Sciatic nerve (tissue), 2 donors: ENCODE results near the gene KISS1. TPM values are rescaled to one million over a fixed set of nuclear protein-coding genes. Genes with fewer than 3 reads are reported as not detected.
A peak's percentile ranks its signal among the peaks of the same experiment; 100 is the strongest.
"Not testable (repeated sequence)": the region's sequence is repeated elsewhere in the genome, so short reads cannot be mapped to it uniquely, and the experiment has no call there.

Experiments
- ATAC-seq: fragments of 200-7000 bp; cut with Tn5 transposase; one replicate; pipeline ENCODE4 v1.9.1; 2020; ENCODE audit warnings: mild to moderate bottlenecking, moderate library complexity
- DNase-seq: peaks from one replicate; pipeline ENCODE4 v3.0.0-alpha.2; 2020; ENCODE audit warnings: low spot score
- intact Hi-C: fragments of 100-400 bp; cut with DNase I; formaldehyde crosslinking; loops from one replicate; pipeline ENCODE4 v1.14.2; 2022
- total RNA-seq: library from RNA; stranded (reverse); fragmentation: NEBNext Ultra II Directional; extraction: Animal tissue kit (Norgen Biotek cat#: 25700); gene quantifications from one replicate; pipeline ENCODE4 v1.2.1, GENCODE V29; 2021
- donor health status: DM: no; HTN: no; CAD: no.
- donor health status: DM: no; HTN: no; CAD: no.

KISS1 gene, protein sequence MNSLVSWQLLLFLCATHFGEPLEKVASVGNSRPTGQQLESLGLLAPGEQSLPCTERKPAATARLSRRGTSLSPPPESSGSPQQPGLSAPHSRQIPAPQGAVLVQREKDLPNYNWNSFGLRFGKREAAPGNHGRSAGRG
- not detected for total RNA-seq

DNA sequence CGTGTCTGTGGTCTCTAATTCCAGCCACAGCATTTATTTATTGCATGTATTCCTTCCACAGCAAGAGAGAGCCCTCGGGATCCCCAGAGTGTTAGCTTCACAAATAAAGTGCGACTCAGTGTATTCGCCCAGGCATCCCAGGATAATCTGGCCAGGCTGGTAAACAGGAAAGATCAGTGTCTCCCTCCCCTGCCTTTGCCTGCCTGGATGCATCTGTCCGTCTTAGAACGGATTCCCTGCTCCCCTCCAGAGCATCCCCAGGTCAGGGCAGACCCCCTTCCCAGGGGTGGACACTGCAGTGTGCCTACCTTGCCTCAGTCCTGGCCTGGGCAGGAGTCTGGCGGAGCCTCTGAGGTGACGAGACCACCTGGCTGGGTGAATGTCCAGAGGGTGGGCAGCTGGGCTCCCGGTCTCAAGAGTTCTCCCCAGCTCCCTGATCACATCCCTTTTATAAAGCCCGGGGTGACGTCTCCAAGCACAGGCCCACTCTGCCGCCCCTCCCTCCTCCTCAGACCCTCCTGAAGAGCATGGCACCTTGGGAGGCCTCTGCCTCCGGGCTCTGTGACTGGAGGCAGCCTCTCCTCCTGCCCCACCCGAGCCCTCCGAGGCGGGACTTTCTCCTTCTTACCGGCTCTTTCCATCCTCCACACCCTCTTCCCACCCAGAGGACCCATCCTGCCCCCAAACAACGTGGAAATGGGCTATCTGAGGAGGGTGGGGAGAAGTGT, at the start of gene KISS1:
Gene KISS1, minus strand, starts transcription at position 424 of the 728 bp plus-strand sequence. CDS start 3,615 bp downstream, outside the sequence.
- DNase-seq (peak; percentile 47), ATAC-seq (no peak)
- intact Hi-C loops, result no loop called here

DNA sequence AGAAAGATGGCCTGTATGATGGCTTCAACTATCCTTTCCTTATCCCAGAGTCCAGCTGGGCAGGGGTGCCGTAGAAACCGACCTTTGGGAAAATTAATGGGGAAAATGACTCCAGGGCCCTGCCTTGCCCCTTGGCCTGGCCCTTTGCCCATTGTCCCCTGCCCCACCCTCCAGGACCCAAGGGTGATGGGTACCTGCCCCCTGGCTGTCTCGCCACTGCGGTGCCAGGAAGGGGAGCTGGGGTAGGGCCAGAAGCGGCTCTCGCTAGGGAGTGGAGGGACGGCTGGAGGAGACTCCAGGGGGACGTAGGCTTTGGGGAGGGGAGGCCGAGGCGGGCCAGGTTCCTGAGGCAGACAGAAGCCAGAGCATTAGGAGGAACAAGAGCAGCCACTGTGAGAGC, 46.6 kb upstream of the KISS1 start:
- intact Hi-C loops, result no loop called here
- DNase-seq, result no peak
- ATAC-seq, result no peak

DNA sequence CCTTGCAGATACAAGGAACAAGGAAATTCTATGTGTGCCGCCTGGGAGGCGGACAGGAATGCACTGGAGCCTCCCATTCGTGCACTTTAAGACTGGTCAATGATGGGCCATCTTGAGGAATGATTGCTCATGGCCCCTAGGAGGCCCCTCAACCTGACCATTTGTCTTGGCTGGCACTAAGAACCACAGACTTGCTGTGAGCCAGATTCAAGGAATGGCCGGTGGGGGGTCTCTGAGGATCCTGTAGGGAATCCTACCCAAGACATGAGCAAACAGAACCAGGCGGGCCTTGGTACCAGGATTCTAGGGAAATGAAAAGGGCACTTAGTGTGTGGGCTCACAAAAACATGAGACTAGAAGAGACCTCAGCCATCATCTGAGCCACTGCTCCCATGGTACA, 45.6 kb upstream of the KISS1 start:
- ATAC-seq, result no peak
- DNase-seq, result no peak
- intact Hi-C loops, result no loop called here

DNA sequence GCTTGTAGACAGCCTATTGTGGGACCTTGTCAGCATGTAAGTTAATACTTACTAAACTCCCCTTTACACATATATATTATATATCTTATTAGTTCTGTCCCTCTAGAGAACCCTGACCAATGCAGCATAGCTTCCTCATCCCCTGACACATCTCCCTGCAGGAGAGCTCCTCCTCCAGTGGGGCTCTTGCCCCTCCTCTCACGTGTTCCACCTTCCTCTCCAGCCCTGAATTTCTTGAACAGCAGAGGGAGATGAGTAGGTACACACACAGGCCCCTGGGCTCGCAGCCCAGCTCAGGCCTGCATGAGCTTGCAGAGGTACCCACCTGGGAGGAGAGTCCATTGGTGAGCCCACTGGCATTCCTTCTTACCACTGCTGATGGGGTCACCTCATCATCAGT, 44.8 kb upstream of the KISS1 start:
- no peak for DNase-seq
- no peak for ATAC-seq
- intact Hi-C loops, result no loop called here

DNA sequence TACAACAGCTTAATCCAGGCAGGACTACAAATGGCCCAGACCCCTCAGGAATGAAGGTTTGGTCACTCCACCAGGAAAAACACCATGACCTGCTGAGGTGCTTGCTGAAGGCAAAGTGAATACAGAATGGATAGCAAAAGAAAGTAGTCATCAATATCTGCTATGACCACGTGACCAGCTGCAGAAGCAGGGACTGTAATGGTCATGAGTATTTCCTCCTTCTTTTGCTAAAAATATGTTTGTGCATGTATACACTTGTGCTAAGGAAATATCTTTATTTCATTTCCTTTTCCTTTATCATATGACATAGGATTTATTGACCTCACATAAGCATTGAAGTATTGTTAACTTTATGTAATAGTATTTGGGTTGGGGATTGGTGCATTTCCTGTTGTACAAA, 43.9 kb upstream of the KISS1 start:
- no peak for ATAC-seq
- DNase-seq, result no peak
- intact Hi-C loops, result no loop called here

DNA sequence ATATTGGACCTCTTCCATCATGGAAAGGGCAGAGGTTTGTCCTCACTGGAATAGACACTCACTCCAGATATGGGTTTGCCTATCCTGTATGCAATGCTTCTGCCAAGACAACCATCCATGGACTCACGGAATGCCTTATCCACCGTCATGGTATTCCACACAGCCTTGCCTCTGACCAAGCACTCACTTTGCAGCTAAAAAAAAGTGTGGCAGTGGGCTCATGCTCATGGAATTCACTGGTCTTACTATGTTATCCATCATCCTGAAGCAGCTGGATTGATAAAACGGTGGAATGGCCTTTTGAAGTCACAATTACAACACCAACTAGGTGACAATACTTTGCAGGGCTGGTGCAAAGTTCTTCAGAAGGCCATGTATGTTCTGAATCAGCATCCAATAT, 43.1 kb upstream of the KISS1 start:
- DNase-seq, ATAC-seq, intact Hi-C loops: not testable (repeated sequence)

DNA sequence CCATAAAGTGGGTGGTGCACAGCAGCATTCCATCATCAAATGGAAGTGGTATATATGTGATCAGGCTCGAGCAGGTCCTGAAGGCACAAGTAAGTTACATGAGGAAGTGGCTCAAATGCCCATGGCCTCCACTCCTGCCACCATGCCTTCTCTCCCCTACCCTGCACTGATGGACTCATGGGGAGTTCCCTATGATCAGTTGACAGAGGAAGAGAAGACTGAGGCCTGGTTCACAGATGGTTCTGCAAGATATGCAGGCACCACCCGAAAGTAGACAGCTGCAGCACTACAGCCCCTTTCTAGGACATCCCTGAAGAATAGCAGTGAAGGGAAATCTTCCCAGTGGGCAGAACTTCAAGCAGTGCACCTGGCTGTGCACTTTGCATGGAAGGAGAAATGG, 42.2 kb upstream of the KISS1 start:
- intact Hi-C loops, ATAC-seq, DNase-seq: not testable (repeated sequence)

DNA sequence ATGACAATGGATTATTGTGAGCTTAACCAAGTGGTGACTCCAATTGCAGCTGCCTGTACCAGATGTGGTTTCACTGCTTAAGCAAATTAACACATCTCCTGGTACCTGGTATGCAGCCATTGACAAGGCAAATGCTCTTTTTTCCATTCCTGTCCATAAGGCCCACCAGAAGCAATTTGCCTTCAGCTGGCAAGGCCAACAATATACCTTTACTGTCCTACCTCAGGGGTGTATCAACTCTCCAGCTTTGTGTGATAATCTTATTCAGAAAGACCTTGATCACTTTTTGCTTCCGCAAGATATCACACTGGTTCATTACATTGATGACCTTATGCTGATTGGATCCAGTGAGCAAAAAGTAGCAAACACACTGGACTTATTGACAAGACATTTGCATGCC, 41.2 kb upstream of the KISS1 start:
- intact Hi-C loops, DNase-seq, ATAC-seq: not testable (repeated sequence)

DNA sequence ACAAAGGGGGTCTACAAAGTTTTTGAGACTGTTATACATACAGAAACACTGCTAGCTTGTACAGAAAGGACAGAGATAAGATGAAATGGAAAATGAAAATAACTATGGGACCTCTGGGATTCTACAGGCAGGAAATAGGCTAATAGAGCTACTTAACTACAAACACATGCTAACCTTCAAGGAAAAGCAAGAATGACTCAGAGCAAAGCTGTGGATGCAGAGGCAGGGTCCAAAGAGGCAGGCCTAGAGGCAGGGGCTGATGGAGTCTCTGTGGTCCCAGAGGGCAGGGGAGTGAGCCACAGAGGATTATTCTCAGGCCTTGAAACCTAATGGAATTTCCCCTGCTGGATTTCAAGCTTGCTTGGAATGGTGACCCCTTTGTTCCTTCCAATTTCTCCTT, 36.2 kb upstream of the KISS1 start:
- ATAC-seq (peak; percentile 61), DNase-seq (no peak)
- intact Hi-C loops, result no loop called here

DNA sequence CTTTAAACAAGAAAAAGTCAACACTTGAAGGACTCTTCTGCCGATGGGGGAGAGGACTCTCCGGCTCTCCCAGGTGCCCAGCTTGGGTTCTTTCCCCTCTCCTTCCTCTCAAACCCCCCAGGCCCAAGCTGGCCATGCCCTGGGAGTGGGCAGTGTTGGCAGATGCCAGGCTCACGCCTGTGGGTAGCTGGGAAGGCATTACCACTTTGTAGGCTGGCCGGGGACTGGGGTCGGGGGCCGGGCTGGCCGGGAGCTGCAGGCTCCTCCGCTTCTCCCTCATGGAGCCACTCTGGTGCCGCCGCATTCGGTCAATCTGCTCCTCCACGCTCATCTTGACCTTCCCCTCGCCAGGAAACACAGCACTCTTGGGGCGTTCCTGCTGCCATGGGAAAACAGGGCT, 33.9 kb upstream of the KISS1 start:
- intact Hi-C loops, result no loop called here
- no peak for ATAC-seq
- DNase-seq, result no peak

DNA sequence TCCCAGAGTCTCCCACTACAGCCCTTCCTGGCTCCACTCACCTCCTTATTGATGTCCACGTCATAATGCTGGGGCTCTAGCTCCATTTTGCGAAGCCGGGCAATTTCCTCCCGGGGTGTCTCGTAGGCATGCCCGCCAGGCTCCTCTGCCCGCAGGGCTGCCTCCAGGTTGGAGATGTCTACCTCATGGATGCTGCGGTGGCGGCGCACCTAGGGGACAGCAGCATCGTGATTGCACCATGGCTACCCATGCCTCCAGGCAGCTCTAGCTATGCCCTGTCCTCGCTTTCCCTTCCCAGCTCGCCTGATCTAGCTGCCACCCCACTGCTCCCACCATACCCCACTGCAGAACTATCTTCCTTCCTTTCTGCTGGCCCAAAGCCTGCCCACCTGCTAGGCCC, 32.6 kb upstream of the KISS1 start:
- DNase-seq (no peak), ATAC-seq (no peak)
- intact Hi-C loops, result no loop called here

DNA sequence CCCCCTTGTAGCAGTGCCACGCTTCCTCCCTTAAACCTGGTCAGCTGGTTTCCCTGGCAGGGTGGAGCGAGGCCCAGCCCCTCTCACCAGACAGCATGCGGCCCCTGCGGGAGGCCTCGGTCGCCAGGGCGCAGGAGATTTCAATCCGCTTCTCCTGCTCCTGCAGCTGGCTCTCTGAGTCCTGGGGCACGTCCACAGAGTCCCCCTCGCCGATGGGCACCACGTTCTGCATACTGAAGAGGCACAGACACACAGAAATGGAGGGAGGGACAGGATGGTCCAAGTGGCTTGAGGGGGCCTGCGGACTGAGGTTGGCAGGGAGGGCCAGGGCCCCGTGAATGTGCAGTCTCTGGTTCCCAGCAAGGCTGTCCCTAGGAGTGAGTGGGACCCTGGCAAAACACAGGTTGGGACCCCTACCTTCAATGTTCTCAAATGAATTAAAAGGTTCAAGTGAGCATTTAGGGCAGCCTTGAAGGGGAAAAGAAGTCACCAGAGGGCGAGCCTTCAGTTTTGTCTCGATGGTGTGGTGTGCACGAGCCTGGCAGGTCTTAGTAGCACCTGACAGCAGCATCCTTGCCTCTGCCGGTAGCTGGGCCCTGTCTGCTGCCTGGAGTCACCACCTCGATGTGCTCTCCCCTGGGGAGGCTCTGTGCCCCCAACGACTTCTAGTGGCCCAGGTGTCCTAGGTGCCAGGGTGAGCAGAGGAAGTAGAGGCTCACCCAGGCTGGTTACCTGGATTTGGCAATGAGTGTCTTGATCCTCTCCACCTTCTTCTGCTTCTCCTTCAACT, 31.9 kb upstream of the KISS1 start:
- intact Hi-C loops, result no loop called here
- no peak for DNase-seq
- ATAC-seq, result no peak

DNA sequence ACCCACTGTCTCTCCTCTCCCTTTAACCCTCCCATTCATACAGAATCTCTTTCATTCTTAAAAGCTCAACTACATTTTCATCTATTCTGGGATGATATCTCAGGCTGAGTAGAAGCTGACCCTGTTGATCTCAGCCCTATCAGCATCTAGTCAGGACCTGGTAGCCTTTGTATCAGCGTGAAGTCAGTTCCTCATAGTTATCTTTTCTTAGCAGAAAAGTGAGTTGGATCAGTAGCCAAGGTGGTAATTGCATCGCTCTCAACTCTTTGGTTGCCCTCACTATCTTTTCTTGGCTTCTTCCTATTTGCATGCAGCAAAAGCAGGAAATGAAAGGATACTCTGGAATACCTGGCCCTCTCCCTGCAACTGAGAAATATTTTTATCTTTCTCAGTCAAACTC, 31.1 kb upstream of the KISS1 start:
- intact Hi-C loops, result no loop called here
- ATAC-seq (no peak), DNase-seq (no peak)

DNA sequence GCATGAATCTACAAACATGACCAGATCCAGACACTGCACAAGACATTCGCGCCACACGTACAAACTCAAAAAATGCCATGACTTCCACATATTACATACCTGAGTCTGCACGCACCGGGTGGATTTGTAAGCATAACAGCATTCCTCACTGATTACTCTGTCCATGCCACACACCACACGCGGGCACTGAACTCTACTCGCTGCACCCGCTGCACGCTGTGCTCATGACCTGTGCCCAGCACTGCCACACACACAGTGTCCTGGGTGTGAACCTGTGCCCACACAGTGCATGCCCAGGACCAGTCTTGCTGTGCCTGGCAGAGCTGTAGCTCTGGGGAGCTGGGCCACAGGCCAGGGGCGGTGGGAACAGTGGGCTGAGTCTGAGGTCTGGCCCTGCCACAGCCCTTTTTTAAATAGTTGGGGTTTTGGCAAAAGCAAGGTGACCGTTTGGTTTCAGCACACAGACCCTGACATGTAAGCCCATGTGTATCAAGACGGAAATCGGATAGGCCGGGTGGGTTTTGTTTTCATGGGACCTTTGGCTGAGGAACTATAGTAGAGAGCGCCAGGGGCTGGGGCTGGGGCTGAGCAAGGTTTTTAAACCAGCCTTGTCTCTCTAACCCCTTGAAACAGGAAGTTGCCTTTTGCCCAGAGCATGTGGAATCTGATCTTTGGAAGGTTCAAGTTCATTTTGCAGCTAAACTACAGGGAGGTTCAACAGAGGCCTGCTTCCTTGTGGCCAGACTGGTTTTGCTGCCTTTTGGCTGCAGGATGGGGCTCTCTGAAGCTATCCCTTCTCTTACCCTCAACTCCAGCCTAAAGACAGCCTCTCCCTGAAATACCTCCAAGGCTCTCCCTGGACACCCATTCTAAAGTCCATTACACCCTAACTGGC, 29.8 kb upstream of the KISS1 start:
- DNase-seq (no peak), ATAC-seq (peak; percentile 45)
- intact Hi-C loops, result no loop called here

DNA sequence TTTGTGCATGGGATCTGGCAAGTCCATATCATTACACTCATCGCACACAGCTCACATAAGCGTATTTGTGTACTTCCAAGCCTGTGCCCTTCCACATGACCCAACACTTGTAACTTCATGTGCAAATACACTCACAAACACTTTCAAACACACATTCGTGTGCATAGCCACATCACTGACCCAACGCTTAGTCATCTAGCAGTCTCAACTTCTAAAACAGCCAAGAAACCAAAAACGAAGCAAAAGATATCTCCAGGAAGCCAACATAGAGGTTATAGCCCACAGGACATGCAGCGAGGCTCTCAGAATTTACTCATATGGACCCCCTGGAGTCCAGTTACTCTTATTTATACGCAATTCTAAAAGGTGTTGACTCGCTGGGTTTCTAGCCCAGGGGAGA, 28.4 kb upstream of the KISS1 start:
- intact Hi-C loops, result no loop called here
- DNase-seq (no peak), ATAC-seq (no peak)

DNA sequence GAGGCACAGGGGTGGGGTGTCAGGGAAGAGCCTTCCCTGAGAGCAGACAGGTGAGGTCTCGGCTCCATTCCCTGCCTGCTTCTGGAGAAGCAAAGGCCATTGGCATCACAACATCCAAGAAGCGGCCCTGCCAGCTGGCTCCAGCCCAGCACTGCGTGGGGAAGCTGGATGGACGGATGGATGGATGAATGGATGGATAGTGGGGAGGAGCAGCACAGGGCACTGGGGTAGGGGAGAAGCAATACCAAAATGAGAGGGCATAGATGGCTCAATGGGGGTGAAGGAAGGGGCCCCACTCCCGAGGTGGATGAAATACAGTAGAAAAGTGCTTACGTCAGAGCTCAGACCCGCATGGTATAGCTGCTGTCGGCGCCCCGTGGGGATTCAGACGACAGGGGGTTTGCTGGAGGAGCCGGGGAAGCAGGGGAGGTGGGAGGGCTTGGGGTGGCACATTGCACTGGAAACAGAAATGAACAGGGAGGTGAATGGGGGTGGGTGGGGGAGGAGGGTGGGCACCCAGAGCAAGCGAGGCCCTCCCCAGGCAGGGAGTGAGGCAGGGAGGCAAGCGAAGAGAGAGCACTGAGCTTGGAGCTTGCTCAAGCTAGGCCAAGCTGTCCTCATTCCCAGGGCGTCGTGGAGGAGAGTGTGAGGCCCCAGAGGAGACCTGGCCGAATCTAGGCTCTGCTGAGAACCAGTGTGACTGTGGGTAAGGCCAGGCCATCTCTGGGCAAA, 27.0 kb upstream of the KISS1 start:
- ATAC-seq (no peak), DNase-seq (no peak)
- intact Hi-C loops, result no loop called here

DNA sequence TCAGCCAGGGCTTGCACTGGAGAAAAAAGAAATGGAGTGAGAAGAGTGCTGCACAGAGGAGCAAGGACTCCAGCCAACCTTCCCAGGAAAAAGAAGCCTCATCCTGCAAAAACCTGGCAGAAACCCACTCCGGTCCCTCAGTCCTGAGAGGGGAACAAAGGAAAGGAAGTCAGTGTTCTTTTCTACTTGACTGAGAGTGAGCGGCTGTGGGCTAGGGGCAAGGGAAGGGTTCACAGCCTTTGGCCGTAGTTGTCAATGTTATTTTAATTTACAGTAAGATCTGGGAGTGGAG, 26.4 kb upstream of the KISS1 start:
- ATAC-seq, result no peak
- DNase-seq, result no peak
- intact Hi-C loops, result no loop called here

DNA sequence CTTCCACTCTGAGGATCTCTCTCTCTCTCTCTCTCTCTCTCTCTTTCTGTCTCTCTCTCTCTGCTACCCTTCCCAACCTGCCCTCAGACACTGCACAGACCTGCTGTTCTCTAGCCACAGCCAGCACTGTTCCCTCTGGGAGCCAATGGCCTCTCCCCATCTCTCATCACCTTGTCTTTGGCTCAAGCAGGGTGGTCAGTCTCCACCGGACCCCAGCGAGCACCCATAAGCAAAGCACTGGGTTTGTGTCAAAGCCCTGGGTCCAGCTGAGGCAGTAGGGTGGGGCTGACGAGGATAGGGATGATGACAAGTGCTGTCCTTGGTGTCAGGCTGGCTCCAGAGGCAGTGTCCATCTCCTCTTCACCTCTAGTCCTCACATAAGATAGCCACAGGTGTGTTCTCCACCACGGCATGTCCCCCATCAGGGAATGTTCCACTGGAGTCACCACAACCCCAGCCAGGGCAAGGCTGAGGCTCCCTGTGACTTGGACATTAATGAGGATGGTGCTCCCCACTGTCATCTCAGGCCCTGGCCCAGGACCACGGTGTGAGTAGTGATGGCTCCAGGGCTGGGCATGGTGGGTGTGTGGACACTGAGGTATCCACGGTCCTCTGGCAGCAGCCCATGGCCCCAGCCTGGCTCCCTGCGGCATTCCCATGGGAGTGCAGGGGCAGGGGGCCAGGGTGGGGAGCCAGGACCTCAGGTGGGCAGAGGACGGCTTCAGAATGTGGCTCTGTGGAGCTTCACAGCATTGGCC, 25.9 kb upstream of the KISS1 start:
- DNase-seq (no peak), ATAC-seq (no peak)
- intact Hi-C loops, result no loop called here
